T-helper 1 cell treated with Interleukin-12 subunit alpha and Interleukin-12 subunit beta and Interleukin-4 antibody, amounts not matched to agents 30 ng/mL and 1 ng/mL, for 36 hours (primary cell): ENCODE results near the gene TMEM196. TPM values are rescaled to one million over a fixed set of nuclear protein-coding genes. Genes with fewer than 3 reads are reported as not detected.

ENCODE experiments used
- intact Hi-C: fragments of 100-400 bp; cut with micrococcal nuclease; formaldehyde crosslinking; loops from one replicate; pipeline ENCODE4 v1.15.1; 2024
- total RNA-seq: library from RNA; stranded (reverse); gene quantifications from 2 replicates; pipeline ENCODE4 v1.2.3, GENCODE V29; 2022

The TMEM196 gene
- total RNA-seq: not detected in 2 replicates

DNA sequence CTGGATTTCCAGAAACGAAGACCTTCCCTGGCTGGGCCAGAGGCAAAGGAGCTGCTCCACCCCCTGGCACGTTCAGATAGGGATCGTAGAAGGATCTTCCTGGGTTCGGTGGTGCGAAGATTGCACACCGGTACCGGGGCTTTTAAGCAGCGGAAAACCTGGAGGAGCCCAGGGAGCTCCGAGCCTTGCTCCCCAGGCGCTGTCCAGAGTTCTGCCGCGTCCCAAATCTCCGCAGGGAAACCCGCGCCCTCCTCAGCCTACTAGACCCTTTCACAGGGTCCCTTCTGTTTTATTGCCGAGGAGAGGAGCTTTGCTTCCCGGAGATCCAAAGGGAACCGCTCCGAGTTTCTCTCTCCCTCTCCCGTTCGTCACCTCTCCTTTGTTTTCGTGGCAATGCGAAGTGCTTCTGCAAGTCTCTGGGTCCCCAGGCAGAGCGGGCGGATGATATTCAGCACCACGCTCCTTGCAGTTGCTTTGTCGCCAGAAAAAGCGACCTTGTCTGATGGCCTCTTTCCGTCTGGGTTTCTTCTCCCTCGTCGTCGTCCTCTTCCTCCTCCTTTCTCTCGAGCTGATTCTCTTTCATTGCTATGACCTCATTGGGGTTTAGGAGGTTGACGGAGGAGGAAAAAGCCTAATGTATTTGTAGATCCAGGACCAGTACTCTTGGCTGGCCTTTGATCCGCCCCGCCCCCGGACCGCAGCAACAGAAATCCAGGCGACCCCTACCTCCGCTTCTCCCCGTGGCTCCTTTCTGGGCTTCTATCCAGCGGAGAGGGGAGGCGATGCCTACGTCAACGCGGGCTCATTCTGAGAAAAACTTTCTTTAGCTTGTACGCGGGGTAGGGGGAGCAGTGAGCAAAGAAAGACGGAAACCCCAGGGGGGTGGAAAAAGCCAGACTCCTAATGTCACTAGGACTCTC, at the start of gene TMEM196:
TMEM196 (minus strand) TSS at position 777 of the 920 bp plus-strand sequence. CDS start 921 bp downstream, outside the sequence.
- intact Hi-C loops: no loop called here

DNA sequence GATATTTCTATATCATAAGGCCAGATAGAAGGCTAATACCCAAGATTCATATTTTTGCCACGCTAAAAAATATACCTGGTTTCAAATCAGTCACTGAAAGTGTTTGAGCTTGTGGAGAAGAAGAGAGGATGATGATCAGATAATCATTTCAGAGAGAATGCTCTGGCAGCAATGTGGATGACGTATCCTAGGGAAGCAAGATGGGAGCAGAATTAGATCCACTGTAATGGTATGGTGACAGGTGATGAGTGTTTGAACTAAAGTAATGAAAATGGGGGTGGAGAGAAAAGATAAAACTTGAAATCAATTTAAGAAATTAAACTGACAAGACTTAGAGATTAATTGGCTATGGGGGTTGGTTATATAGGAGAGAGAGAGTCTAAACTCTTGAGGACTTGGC, 42.7 kb upstream of the TMEM196 start:
- intact Hi-C loops: no loop called here

DNA sequence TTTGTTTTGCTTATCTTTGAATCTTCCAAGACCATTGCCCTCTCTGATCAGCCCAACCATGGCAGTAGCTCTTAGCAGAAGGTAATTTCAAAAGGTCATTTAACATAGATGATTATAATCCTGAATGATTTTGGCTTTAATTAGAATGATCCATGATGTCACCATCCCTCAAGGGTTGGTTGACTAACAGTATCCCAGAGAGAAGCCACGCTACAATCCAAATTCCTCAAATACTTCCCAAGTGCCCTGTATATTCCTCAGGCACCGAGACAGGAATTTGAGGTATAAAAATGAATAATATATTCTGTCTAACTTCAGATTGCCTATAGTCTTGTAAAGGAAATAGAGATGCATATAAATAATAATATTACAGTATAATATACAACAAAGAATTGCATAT, 42.1 kb upstream of the TMEM196 start:
- intact Hi-C loops: no loop called here

DNA sequence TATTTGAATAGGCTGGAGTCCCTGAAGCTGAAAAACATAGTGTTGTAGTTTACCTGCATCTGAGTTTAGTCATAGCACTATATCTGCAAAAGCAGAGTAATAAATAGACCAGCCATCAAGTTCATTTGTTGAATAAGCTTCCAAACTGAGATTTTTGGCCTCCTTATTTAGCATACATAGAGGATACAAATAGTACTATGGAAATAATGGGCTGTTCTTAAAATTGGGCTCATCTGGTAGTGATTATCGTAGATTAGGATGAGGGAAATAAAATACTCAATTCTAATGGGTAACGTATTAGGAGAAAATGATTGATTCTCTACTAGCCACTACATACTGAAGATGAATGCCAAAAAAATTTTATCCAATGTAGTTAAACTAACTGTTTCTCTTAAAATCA, 41.4 kb upstream of the TMEM196 start:
- intact Hi-C loops: no loop called here

DNA sequence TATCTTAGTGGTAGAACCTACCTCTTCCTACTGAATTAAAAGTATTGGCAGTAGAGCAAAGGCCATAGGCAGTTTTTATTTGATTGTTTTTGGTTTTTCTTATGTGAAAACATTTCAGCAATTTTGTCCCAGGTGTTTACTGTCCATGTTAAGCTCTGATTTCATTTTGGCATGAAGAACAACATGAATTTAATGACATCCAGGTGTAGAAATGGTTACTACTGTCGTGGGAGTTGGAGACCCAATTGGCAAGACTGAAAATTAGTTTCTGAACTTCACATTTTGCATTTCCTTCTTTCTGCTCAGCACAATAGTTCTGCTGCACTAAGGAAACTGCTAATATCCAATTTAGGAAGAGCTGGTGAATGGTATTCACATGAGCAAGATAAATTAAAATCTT, 38.0 kb upstream of the TMEM196 start:
- intact Hi-C loops: no loop called here

DNA sequence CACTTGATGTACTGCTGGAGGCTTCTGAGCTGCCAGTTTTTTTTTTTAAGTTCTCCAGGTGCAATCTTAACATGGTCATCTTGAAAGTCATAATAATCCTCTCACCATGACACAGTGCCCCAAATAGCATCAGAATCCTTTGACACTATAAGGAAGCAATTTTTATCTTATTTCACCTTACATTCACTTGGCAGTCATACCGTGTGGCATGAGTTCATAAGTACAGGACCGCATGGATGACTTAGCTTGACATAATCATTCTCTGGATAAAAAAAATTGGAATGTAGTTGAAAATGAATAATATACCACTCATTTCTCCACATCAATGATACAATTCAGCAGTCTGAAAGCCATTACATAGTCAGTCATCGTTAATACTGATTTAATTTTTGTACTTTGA, 25.6 kb upstream of the TMEM196 start:
- intact Hi-C loops: no loop called here

DNA sequence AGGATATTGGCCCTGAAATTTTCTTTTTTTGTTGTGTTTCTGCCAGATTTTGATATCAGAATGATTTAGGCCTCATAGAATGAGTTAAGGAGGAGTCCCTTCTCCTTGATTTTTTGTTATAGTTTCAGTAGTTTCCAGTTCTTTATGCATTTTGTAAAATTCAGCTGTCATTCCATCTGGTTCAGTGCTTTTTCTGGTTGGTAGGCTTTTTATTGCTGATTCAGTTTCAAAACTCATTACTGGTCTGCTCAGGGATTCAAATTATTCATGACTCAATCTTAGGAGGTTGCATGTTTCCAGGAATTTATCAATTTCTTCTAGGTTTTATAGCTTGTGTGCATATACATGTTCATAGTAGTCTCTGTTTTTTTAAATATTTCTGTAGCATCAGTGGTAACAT, 10.1 kb upstream of the TMEM196 start:
- intact Hi-C loops: no loop called here

DNA sequence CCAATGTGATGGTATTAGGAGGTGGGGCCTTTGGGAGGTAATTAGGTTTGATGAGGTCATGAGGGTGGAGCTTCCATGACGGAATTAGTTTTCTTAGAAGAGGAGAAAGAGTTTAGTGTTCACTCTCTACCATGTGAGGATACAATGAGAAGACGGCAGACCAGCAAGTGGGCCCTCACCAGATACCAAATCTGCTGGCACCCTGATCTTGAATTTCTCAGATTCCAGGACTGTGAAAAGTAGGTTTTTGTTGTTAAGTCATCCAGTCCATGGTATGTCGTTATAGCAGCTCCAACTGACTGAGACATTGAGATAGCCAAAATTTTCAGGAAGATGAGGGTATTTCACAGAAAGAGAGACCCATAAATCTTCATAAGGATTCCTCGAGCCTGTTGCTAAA, 3.6 kb upstream of the TMEM196 start:
- intact Hi-C loops: no loop called here

DNA sequence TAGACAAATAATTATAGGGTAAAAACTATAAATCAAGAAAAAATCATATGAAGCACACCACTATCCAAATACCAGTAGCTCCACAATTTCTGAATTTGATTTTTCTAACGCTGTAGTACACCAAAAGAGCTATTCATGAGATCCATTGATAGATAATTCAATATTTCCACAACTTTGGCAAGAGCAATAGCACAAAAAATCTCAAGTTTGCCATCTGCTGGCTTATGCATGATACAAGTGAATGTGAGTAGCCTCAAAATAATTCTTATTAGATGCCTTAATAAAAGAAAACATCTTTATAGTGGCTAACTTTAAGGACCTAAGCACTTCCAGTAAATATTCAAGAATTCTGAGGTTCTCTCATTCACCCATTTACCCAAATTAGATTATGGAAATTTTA, 2.2 kb upstream of the TMEM196 start:
- intact Hi-C loops: no loop called here

DNA sequence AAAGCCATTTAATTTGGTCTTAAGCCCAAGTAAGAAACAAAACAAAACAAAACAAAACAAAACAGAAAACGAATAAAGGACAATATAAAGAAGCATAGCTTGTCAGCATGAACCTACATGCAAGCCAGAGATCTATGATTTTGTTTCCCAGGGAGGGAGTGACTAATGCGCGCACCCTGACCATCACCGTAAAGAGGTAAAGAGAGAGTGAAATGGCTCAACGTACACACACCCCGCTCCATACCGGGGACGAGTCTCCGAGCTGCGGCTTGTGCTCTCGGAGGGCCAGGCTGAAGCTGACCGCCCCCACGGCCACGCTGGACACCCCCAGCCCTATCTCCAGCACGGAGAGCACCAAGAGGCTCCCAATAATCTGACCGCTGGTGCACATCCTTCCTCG, 1.1 kb downstream of the TMEM196 start:
- intact Hi-C loops: no loop called here

DNA sequence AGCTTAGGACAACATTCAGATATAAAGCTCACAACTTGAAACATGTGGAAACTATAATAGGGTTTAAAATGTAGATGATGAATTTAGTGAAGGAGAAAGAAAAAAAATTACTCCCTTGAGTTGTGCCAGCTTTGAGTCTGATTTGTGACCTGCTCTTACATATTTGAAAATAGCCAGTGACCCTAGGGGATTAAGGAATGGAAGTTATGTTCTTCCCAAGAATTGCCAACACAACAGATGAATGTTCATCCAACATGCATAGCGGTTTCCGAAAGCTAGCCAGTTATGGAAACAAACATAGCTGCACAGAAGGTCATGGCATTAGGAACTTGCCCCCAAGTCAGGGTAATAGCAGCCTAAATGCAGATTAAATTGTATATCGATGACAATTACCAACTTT, 10.8 kb downstream of the TMEM196 start:
- intact Hi-C loops: no loop called here

DNA sequence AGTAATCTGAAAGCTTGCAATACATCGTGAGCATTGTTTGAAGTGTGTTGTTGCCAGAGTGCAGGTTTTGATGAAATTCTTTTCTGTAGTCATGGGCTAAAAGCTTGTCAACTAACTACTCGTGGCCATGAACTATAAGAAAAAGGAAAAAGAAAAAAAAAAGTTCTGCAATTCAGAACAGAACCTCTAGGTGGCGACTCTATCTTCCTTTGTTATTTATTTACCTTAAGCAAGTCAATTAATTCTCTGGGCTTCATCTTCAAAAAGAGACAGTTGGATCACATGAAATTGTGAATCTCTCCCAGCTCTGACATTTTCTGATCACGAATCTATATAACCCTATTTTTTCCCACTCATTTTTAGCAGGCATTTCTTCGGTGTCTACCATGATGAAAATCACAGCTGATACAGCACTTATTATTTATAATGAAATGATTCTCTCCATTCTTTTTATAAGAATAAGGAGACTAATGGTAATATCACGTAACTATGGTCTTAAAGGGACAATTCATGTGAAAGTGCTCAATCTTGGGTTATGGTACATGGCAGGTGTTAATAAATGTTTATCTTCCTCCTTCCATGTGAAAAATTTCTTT, 18.8 kb downstream of the TMEM196 start:
- intact Hi-C loops: loop anchor here (1.0 to 10.0 kb wide), 5 partner anchors 45 to 844 kb away; partner anchors contain the start of gene POLR1F

DNA sequence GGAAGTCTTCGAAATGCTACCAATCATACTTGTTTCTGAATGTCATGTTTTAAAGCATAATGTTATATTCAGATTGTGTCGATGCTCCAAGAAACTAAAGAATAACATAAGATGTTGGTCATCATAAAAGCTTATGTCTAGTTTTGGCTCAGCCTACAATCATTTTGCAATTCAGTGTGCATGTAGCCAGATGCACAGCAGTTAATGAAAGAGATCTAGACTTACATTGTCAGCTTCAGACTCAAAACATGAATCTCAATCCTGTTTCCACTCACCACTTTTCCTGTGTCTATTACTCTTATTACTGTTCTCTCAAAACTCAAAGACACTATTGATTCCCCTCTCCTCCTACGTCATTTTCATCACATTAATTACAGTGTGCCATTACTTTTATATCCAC, 21.4 kb downstream of the TMEM196 start:
- intact Hi-C loops: loop anchor here (5.0 to 10.0 kb wide), 2 partner anchors 560 to 693 kb away; no protein-coding TSS in a partner anchor

DNA sequence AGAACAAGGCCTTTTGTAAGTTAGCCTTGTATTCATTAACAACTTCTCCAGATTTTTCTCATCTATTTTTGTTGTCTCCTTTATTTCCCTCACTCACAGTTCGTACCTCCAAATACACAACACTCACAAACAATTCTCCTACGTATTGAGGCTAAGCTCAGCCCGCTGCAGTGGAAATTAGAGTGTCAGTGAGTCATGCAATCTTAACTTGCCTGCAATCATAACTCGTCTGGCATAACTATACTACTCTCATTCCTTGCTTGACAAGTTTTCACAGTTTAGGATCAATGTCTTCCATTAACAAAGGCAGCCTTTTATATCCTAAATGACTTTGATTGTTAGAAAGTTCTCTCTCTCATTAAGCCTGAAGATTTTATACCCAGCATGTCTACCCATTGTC, 23.8 kb downstream of the TMEM196 start:
- intact Hi-C loops: loop anchor here (5.0 to 10.0 kb wide), 2 partner anchors 563 to 695 kb away; no protein-coding TSS in a partner anchor

DNA sequence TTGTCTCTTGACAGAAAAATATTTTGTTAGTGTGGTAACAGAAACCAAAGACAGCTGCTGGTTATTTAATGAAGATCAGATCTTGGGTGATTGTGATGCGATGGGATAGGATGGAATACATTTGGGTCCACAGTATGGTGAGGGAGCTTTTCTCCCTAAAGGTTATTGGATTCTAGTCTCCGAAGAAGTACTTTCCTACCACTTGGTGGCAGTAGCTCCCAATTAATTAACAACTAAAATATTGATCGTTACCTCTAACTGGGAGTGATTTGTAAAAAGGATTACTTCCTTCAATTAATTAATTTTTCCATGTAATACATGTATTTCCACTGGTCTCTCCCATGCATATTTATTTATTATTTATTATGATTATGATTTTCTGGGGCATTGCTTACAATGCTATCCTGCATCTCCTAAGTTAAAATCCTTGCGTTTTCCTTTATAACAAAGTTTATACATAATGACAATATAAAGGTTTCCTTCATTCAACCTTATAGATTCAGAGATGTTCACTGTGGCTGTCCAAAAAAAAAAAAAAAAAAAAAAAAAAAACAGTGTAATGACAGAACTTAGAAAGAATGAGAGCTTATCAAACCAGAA, 25.6 kb downstream of the TMEM196 start:
- intact Hi-C loops: no loop called here

DNA sequence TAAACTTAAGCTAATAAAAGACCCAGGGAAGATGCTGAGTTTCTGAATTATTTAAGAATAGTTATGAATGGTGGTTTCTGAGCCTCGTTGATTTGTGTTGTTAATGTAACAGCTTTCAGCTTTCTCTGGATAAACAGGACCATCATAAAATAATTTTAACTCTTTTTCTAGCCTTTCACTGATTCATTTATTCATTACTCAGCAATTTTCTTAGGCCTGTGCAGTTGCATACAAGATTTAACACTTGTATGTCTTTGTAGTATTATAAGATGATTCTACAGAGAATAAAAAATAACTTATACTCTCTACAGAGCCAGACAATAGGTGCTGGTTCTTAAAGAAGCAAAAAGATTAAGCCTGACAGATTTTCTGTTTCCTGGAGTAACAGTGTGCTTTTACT, 29.3 kb downstream of the TMEM196 start:
- intact Hi-C loops: no loop called here

DNA sequence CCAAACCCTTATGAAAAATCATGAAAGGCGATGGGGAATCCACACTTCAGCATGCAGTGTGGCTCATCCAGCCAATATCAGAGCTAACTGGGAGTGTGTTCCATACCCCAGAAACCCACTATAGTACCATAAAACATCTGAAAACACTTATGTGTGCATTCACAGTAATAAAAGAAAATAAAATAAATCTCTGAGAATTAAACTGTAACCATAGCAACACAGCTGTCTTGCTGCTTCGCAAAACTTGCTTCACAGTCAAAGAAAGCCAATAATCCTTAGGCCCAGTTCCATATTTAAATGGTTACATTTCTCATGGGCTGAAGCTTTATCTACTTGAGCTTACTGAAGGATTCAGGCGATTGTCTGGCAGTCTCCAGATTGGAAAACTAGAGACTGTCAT, 44.7 kb downstream of the TMEM196 start:
- intact Hi-C loops: no loop called here

DNA sequence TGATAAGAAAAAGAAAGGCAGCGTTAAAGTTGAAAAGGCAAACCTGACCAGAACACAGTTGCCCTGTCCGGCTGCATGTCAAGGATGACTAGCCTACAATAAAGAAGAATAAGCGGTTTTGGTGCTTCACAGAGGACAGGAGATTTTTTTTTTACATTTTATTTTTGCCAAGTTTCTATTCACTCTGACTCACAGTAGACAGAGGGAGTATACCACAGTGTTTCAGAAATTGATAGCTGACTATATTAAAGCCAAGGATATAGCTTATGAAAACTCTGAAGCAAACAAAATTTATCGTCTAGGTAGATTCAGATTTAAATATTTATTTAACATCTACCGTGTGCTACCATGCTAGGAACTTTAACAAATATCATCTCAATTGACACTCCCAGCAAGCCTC, 47.6 kb downstream of the TMEM196 start:
- intact Hi-C loops: no loop called here

DNA sequence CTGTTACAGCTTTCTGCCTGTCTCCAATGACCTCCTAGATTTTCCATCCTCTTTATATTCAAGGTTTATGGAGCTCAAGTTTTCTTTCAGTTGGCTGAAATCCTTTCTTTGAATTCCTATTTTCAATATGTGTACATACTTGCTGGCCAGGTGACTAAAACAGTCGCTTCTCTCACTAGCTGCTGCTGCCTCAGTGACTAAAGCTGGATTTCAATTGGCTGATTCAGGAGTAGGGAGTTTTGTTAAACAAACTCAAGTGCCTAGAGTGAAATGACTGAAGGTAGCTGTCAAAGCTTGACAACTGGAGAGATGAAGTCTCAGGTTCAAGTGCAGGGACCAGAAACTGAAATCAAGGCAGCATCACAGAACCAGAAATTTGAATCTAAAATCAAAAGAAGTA, 57.9 kb downstream of the TMEM196 start:
- intact Hi-C loops: loop anchor here (10.0 kb wide), 1 partner anchor 599 kb away; no protein-coding TSS in a partner anchor

DNA sequence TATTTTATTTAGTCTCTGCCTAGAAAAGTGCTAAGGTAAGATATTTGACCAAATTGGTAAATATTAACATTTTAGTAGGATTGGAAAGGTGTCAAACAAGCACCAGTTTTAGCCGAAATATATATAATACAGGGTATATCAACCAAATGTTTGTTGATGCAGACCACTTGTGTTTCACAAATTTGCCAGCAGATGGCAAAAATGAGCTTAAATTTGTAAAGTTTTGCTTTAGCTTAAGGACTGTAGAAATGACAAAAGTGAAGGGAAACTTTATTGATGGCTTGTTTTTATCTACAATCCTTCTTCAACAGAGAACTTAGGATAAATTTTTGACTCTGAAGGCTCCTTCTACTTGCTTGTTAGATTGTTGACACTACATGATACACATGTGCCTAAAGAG, 59.7 kb downstream of the TMEM196 start:
- intact Hi-C loops: loop anchor here (1.0 to 10.0 kb wide), 2 partner anchors 601 to 885 kb away; no protein-coding TSS in a partner anchor

DNA sequence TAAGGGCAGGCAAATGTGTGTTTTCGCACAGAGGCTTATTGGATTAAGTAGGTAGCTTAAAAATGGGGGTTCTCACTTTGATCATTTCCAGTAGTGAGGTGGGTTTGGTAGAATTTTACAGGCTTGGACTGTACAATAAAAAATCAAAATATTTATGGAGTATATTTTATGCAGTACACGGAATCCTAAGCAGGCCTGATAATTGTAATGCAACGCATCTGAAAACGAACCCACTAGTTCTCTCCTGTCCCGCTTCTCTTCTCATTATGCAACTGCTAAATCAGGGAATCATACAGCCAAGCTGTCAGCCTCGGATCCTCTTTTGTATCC, 64.2 kb downstream of the TMEM196 start:
- intact Hi-C loops: loop anchor here (1.0 to 10.0 kb wide), 9 partner anchors 44 to 1718 kb away; no protein-coding TSS in a partner anchor
